ENCODE results near the gene KRTAP20-2.

KRTAP20-2 gene

DNA sequence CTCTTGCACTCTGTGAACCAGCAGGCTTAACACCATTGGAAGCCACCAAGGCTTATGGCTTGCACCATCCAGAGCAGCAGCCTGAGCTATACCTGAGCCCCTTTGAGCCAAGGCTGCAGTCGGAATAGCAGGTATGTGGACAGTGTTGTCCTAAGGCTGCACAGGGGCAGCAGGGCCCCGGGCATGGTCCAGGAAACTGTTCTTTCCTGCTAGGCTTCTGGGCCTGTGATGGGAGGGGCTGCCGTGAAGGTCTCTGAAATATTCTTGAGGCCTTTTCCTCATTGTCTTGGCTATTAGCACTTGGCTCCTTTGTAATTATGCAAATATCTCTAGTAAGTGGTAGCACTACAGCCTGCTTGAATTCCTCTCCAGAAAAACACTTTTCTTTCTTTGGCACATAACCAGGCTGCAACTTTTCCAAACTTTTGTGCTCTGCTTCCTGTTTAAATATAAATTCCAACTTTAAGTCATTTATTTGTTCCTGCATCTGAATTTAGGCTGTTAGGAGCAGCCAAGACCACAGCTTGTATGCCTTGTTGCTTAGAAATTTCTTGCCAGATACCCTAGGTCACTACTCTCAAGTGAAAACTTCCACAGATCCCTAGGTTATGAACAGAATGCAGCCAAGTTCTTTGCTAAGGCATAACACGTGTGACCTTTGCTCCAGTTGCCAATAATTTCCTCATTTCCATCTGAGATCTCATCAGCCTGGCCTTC, 9.4 kb upstream of the KRTAP20-2 start:
- DNase-seq (ENCODE audit: low read depth, low spot score), result no peak
- H3K4me3 ChIP-seq (ENCODE audit: low read depth, low read length), result no peak overlapping the region
- TF ChIP-seq, protein P1, sequence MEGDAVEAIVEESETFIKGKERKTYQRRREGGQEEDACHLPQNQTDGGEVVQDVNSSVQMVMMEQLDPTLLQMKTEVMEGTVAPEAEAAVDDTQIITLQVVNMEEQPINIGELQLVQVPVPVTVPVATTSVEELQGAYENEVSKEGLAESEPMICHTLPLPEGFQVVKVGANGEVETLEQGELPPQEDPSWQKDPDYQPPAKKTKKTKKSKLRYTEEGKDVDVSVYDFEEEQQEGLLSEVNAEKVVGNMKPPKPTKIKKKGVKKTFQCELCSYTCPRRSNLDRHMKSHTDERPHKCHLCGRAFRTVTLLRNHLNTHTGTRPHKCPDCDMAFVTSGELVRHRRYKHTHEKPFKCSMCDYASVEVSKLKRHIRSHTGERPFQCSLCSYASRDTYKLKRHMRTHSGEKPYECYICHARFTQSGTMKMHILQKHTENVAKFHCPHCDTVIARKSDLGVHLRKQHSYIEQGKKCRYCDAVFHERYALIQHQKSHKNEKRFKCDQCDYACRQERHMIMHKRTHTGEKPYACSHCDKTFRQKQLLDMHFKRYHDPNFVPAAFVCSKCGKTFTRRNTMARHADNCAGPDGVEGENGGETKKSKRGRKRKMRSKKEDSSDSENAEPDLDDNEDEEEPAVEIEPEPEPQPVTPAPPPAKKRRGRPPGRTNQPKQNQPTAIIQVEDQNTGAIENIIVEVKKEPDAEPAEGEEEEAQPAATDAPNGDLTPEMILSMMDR (IDR thresholded peaks at IDR 0.05; ENCODE audit: low read depth, low read length), result no peak
- in situ Hi-C loops (cut with HindIII; ENCODE audit: low sequenced_read_pairs), result no loop called here

DNA sequence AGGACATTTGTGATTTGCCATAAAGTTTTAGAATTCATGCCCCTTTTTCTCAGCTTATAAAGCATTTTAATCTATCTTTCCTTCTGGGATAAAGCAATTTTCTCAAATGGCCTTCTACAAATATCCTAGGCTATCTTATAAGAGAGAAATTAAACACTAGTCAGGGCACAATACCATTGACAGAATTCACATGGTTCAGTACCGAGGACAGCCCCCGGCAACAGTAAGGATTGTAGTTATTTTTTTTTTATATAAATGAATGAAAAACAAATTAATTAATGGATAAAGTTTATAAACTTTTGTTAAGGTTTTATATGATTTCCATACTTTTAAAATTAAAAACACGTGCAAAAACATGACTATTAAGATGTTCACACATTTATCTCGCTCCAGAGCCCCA, 6.9 kb upstream of the KRTAP20-2 start:
- H3K4me3 ChIP-seq (ENCODE audit: low read depth, low read length), result no peak overlapping the region
- no peak for DNase-seq (ENCODE audit: low read depth, low spot score)
- TF ChIP-seq, protein P1 (IDR thresholded peaks at IDR 0.05; ENCODE audit: low read depth, low read length), result no peak
- in situ Hi-C loops (cut with HindIII; ENCODE audit: low sequenced_read_pairs), result no loop called here

DNA sequence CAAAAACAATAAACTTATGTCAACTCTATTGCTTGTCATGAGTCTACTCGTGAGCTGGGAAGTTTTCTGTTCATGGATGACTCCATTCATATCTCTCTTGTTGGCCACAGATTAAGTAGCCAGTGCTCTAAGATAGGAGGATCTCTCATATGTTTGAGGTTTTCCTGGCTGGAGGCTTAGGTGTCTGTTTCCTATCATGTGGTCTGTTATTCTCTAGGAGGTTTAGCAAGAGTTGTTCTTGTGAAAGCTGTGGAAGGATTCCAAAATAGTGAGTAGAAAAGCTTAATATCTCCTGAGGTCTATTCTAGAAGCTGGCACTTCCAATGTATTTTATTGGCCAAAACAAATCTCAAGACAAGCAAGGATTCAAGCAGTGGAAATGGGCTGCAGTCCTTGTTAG, 5.8 kb upstream of the KRTAP20-2 start:
- TF ChIP-seq, protein P1 (IDR thresholded peaks at IDR 0.05; ENCODE audit: low read depth, low read length), result no peak
- no peak overlapping the region for H3K4me3 ChIP-seq (ENCODE audit: low read depth, low read length)
- DNase-seq (ENCODE audit: low read depth, low spot score), result no peak
- in situ Hi-C loops (cut with HindIII; ENCODE audit: low sequenced_read_pairs), result no loop called here

DNA sequence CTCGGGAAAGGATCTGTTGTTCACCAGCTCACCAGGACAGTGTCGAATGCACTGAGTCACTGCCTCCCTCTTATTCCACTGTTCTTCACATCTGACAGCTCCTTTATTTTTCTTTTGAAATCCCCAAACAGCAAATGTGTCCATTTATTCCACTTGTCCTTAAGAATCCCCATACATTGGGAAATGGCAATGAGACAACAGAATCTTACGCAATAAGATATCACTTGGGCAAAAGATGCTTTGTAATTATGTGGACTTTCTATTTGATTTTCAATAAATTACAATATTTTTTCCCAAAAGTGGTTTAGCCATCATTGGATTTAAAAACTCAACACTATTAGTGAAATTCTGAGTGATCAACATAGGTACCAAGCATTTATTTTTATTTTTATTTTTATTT, 3.7 kb downstream of the KRTAP20-2 start:
- no peak for DNase-seq (ENCODE audit: low read depth, low spot score)
- TF ChIP-seq, protein P1 (IDR thresholded peaks at IDR 0.05; ENCODE audit: low read depth, low read length), result no peak
- no peak overlapping the region for H3K4me3 ChIP-seq (ENCODE audit: low read depth, low read length)
- in situ Hi-C loops (cut with HindIII; ENCODE audit: low sequenced_read_pairs), result no loop called here

DNA sequence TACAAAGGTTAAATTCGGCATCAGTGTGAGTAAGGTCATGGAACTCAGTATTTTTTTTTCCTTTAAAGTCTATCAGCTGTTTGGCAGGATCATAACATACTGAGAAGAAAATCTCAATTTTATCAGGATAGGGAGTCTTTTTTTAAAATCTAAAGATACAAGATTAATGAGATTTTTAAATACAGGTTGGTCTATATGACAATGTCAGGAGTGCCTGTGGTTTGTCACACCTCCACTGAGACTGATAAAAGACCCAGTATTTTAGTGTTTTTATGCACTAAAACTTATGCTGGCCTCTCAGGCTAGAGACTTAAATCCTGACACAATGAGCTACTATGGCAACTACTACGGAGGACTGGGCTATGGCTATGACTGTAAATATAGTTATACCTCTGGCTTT, 7.6 kb downstream of the KRTAP20-2 start, which contains the start of gene KRTAP20-3:
TSS of gene KRTAP20-3 (plus strand) at position 301 of the 400 bp plus-strand sequence.
- DNase-seq (ENCODE audit: low read depth, low spot score), result no peak
- no peak within 1 kb of the TSS for H3K4me3 ChIP-seq (ENCODE audit: low read depth, low read length)
- in situ Hi-C loops (cut with HindIII; ENCODE audit: low sequenced_read_pairs), result no loop called here
- TF ChIP-seq, protein P1 (IDR thresholded peaks at IDR 0.05; ENCODE audit: low read depth, low read length), result no peak

DNA sequence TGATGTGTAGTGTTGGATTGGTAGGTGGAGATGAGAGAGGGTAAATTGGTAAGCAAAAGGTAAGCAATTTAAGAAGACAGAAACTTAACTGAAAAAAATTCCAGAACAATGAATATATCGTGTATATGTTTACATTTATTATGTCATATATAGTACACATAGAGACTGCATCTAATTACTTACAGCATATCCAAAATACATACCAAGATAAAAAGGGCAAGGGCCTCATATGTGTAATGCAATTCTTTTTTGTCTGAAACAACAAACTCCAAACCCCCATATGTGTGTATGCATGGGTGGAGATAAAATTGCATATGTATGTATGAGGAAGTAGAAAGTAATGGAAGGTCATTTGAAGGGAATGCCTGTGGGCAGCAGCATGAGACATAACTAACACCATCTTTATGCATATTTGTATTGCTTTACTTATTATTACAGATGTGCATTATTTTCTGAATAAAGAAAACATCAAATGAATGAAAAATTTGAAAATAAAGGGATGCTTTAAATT, 12.0 kb downstream of the KRTAP20-2 start:
- no peak overlapping the region for H3K4me3 ChIP-seq (ENCODE audit: low read depth, low read length)
- TF ChIP-seq, protein P1 (IDR thresholded peaks at IDR 0.05; ENCODE audit: low read depth, low read length), result no peak
- DNase-seq (ENCODE audit: low read depth, low spot score), result no peak
- in situ Hi-C loops (cut with HindIII; ENCODE audit: low sequenced_read_pairs), result no loop called here

Measured in astrocyte of the spinal cord (primary cell).